Activated CD4-positive, alpha-beta T cell treated with anti-CD3 and anti-CD28 coated beads, Interleukin-2, Interleukin-4, amounts not matched to agents 100 ng/mL and 50 ng/mL, durations not matched to agents 16 hours and 8 hours (primary cell): Measurements from ENCODE around the gene PHACTR3.
"Not testable (repeated sequence)": the region's sequence is repeated elsewhere in the genome, so short reads cannot be mapped to it uniquely, and the experiment has no call there.

Experiments used
- DNase-seq: peaks from one replicate; pipeline ENCODE4 v3.0.0-alpha.2; 2020; ENCODE audit warnings: low spot score

The PHACTR3 gene

DNA sequence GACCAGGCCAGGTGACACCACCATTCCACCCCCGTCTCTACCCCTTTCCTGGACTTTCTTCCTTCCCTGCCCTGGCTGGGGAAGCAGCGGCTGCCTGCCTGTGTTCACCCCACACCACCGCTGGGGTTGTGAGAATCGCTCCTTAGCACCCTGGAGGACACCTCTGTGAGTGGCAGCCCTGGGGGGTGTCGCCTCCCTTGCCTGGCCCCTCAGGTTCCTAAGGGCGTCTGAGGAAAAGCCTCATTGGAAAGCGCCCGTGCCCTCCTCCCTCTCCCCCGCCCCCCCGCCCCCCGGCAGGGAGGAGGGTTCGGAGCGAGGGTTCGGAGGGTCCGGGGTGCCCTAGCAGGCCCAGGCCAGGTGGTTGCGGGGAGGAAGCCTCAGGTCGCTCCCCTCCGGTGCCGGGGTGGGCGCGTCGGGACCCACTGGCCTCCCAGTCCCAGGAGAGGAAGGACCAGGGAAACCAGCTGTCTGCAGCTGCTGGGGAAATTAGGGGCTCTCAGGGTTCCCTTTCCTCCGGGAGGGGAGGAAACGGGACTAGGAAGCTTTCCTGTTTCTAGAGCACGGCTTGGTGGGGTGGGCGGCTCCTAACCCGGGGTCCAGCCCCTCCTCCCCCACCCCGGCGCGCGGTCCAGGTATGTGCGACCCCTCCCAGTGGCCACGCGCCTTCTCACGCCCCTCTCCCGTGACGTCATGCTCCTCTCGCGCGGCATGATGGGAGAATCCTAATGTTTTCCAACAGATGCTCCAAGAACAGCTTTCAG is at the start of gene PHACTR3:
PHACTR3 (plus strand) TSS at position 760 of the 761 bp plus-strand sequence. CDS start 475 bp downstream, outside the sequence.
- DNase-seq = no peak

DNA sequence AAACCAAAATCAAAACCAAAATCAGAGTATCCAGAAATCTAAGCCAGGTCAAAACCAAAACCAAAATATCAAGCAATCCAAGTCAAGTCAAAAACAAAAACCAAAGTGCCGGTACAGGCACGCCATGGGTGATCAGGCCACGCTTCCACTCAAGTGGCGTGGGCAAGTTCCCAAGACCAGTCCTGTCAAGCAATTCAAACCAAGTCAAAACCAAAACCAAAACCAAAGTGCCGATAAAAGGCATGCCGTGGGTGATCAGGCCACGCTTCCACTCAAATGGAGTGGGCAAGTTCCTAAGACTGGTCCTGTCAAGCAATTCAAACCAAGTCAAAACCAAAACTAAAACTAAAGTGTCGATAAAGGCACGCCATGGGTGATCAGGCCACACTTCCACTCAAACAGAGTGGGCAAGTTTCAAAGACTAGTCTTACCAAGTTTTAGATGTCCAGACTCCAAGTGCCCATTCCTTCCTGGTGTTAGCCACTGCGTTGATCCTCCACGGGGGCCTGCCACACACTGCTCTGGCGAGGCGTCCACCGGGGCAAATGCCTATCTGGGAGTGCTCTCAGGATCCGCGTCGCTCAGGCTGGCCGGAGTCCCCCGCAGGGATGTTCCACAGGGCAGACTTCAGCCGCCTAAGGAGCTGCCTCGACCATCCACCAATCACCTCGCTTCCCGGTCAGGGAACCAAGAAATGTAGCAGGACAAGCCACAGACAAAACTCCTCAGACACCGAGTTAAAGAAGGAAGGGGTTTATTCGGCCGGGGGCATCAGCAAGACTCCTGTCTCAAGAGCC is 46.4 kb upstream of the PHACTR3 start:
- not testable (repeated sequence) for DNase-seq

DNA sequence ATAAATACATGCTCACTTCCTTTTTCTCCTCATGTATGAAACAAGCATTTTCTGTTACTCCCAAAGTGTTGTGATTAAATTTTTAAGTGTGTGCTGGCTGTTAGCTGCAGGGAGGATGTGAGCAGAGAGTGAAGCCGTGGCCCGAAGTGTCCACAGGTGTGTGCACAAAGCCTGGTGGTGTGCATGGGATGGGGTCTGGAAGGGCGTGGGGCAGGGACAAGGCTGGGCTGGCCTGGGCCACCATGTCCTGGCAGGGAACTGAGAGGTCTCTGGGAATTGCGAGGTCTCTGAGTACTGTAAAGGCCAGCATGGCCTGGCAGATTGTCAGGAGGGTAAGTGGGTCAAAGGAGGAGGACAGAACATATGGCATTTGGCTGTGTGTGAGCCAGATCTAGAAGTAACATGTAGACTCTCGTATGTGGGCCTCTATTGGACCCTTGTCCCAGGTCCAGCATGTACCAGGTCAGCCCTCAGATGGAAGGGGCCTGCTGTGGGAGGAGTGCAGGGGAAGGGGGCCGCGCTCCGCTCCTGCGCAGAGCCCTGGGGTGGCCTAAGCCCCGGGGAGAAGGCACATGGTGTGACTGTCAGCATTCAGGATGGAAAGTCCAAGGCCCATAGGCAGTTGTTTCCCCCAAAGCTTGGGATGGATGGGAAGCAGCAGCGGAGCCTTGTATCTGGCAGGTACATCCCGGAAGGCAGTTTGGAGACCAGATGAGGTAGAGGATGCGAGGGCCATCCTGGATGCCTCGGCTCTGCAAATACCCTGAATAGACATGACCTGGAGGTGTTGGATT is 45.1 kb upstream of the PHACTR3 start:
- DNase-seq = no peak

DNA sequence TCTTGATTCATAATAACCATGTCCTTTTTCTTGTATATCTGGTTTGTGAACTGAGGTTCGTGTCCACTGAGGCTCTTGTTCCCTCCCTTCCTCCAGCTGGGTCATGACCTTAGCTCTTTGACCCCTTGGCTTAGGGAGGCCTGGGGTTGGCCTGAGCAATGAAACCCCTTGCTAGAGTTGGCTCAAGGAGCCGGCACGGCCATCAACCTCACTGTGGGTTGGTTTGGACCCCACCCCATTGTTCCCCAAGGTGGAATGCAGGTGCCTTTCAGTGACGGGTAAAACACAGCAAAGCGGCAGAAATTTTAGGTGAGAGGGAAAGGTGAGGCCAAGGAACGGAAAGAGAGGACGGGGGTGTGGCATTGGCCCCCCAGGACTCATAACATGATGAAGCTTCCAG is 44.5 kb upstream of the PHACTR3 start:
- no peak for DNase-seq

DNA sequence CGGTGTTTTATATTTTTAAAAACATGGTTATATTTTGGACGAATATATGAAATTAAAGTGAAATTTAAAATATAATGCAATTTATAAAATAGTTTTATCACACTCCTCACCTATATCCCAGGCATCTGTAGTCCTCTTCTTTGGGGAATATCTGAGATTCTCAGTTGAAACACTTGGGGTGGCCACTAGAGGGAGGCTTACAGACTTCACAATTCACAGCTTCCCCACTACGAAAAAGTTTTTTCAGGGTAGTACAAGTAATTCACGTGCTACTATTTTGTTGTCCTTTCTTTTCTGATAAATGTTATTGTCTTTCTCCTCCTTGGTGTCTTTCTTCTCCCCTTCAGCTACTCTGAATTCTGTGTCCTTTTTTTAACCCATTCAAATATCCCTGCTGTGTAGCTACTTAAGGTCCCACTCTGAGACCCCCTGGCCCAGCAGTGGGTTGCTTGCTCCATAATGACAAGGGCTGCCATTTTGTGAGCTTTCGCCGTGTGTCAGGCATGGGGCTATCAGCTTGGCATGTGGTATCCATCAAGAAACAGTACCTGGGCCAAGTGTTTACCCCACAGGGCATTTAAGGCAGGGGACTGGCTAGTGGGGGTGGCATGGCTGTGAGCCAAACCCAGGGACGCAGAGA is 43.6 kb upstream of the PHACTR3 start:
- DNase-seq = no peak

DNA sequence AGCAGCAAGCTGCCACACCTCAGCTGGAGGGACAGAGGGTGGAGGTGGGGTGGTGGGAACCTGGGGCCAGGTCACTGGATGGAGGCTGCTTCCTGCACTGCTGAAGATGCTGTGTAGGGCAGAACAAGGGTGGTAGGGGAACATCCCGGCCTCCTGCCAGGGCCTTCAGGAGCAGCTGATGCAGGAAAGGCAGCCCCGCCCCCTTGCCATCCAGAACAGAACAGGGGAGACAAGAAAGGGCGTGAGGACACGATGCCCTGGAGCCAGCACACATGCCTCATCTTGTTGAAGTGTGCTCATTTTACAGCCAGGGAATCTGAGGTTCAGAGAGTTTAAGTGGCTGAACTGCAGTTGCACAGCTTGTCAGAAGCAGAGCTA is 43.1 kb upstream of the PHACTR3 start:
- no peak for DNase-seq

DNA sequence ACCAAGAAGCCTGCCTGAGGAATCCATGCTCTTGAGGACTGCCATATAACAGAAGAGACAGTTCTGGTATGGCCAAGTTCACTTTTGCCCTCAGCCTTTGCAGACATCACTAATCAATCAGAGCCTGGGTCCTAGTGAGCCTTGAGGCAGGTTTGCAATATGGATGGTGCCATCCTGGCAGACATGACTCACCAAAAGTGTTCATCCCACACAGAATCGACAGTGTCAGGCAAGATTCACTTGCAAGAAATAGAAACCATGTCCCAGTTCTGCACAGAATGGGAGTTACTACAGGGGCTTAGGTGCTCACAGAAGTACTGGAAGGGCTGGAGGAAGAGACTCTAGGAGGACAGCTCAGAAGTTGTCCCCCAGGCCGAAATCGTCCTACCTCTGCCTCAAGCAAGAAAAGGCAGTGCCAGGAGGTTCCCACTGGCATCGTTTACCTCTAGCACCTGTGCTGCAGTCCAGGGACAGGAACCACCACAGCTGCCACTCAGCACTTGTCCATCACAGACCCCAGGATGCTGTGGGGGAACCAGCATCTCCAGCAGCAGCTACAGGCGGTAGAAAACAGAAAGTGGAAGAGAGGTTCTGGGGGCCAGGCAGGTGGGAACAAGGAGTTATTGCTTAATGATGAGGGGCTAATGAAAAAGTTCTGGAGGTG is 42.6 kb upstream of the PHACTR3 start:
- no peak for DNase-seq

DNA sequence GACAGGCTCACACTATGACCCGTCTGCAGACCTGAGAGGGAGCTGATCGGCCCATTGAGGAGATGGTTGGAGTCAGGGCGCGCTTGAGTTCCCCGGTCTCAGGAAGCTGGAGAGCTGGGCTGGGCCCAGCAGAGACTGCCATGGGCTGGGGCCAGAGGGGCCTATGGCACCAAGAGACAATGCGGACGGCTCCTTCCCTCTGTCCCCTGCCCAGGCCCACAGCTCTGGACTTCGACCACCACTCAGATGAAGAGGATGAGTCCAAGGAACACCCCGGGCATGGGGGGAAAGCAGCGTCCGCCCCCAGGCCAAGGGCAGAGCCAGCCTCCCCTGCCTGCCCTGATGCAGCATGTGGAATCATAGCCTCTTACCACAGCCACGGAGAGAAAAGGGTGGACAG is 40.2 kb upstream of the PHACTR3 start:
- DNase-seq = no peak

DNA sequence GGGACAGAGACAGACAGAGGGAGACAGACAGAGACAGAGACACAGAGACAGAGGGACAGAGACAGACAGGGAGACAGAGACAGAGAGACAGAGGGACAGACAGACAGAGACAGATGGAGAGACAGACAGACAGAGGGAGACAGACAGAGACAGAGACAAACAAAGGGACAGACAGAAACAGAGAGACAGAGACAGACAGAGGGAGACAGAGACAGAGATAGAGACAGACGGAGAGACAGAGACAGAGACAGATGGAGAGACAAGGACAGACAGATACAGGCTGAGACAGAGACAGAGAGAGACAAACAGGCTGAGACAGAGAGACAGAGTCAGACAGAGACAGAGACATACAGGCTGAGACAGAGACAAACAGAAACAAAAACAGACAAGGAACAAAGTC is 39.4 kb upstream of the PHACTR3 start:
- DNase-seq = no peak

DNA sequence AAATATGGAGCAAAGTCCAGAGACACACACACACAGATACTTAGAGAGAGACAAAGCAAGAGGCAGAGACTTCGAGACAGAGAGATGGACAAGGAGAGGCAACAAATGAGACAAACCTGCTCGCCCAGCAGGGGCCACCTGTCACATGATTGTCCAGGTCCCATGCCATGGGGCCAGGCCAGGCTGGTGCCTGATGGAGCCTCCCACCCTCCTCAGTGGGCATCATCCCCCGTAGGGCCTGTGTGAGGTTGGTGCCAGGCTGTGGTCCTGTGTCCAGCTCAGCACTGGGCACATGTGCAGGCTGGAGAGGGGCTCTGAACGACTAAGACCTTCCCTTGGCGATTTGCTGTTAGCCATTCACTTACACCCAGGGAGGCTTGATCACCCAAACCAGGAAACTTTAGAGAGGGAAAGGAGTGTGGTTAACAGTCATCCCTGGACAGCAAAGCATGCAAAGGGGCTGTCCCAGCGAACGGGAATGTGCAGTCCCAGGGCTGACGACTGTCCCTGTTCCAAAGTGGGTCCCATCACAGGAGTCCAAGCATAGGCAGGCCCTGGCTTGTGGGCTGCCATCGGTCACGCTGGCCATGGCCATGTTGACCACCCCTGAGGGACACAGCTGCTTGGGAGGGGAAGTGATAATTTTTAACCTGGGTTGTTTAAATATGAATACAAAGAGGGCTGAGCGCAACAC is 38.4 kb upstream of the PHACTR3 start:
- no peak for DNase-seq

DNA sequence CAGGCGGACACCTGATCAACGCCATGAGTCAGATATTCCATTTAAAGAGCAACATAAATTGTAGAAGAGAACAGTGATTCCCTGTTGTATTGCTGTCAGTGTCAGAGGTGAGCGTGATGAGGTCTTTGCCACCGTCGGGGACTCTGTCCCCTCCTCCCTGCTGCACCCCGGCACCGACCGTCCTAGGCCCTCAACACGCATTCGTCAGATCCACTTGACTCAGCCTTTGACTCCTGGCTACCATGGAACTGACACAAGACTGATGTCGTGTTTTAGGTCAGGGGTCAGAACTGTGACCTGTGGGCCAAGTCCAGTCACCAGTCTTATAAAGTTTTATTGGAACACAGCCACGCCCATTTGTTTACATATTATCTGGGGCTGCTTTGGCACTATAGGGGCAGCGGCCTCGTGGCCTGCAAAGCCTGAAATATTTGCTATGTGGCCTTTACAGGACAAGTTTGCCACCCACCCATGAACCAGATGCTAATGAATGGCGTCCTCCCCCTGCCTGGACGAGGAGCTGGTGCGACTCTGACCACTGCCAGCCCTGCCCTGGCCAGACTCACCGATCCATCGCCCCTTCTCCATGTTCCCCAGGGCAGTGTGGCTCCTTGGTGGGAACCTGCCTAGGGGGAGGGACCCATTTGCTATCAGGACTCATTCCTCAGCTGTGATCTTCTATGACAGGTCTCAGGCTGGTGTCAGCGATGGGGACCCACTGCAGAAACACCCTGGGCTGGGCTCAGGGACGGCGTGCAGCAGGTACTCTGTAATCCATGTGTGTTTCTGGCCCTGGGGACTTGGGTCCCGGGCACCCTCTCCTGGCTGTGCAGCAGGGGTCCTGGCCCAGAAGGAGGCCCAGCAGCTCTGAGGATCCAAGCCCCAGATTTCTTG is 37.5 kb upstream of the PHACTR3 start:
- no peak for DNase-seq

DNA sequence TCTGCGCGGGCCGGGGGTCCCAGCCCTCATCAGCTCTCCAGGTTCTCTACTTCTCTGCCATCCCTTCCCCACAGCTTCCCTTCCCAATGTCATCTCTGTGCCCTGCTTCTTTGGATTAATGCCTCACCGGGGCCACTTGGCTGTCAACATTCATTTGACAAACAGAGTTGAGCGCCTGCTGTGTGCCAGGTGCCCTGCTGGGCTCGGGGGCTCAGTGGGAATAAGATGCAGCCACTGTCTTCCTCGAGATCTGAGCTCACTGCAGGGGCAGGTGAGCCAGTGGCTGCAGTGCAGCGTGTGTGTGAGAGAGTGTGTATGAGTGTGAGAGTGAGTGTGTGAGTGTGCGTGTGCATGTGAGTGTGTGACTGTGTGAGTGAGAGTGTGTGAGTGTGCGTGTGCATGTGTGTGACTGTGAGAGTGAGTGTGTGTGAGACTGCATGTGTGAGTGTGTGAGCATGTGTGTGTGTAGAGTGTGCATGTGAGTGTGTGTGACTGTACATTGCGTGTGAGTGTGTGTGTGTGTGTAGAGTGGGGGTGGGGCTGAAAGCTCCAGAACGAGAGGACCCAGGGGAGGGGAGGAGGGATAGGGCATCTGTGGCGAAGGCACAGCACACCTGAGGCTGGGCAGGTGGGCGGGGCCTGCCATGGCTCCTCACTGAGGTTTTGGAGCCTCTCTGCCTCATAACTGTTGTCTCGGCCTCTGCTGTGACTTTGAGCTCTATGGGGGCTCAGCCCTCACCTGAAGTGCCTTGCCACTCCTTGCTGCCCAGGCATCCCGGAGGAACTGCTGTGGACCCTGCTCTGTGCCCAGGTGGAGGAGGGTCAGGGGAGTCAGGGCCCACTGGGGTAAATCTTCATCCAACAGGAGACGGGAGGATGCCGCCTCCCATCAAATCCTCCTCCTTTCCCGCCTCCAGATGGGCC is 36.5 kb upstream of the PHACTR3 start:
- DNase-seq = no peak

DNA sequence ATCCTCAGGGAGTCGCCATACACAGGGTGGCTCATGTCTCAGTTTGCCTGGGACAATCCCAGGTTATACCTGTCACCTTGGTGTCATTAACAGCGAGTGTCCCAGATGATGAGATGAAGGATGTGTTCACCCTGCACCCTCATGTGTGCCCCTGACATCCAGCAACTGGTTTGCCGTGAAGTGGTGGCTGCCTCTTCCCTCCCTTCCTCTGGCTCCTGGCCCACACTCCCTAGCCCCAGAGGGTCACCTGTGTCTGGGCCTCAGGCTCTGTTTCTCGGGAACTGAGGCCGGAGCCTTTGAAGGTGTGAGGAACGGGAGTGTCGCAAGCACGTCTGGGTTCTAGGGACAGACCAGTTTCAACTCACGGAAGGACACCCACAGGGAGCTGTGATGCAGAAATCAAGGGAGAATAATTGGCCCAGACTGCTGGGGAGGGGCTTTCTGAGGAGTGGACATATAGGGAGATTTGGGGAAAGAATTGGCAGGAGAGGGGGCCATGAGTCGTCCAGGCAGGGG is 35.8 kb upstream of the PHACTR3 start:
- no peak for DNase-seq

DNA sequence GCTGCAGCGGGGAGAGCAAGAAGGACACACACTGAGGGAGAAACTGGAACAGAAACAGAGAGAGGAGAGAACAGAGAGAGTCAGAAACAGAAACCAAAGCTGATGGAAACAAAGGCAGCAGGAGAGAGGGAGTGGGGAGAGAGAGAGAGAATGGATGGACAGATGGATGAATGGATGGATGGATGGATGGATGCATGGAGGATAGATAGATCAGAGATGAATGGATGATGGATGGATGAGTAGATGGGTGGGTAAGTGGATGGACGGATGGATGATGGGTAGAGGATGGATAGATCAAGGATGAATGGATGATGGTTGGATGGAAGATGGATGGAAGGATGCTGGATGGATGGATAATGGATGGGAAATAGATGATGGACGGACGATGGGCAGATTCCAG is 35.0 kb upstream of the PHACTR3 start:
- no peak for DNase-seq

DNA sequence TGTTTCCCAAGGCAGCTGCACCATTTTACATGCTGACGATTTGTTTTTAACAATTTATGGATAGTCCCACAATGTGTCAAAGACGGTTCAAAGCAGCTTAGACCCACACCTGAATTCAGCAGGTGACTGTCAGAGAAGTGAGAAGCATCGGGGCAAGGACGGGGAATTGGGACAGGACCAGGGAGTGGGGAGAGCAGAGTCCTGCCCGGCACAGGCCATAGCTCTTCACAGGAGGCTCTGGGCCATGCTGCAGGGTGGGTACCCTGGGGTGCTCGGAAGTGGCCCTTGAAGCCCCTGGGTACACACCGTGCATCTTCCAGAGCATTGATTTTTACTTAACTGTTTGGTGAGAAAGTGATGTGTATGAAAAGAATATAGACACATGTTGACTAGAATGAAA is 33.2 kb upstream of the PHACTR3 start:
- DNase-seq = no peak

DNA sequence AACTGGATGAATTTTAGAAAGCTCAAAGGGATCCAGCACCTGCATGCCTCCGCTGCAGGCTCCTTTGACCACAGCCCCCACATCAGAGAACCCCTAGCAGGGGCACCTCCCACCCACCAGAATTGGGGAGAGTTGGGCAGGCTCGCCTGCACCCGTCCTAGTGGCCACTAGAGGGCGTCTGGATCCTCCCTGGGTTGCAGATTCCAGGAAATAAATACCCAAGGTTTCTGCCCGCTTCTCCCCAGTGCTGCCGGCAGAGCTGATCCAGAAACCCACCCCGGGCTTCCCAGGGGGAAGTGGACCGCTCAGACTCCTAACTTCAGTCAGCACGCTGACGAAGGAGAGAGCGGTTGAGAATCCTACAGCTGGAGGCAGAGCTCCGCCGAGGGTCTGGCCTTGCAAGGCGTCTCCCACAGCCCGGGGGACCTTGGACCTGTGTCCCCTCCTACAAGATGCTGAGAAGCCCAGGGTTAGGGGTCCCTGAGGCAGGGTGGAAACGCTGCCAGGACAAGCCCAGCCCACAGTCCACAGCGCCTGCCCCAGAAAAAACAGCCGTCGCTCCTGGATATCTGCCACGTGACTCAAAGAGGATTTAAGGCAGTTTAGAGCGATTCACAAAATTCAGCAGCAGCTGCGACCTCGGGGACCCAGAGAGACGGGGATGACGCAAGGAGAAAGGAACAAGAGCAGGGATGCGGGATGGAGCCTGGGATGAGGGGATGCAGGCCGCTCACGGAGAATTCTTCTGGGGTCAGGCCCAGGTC is 32.6 kb upstream of the PHACTR3 start:
- peak; percentile 62 for DNase-seq

DNA sequence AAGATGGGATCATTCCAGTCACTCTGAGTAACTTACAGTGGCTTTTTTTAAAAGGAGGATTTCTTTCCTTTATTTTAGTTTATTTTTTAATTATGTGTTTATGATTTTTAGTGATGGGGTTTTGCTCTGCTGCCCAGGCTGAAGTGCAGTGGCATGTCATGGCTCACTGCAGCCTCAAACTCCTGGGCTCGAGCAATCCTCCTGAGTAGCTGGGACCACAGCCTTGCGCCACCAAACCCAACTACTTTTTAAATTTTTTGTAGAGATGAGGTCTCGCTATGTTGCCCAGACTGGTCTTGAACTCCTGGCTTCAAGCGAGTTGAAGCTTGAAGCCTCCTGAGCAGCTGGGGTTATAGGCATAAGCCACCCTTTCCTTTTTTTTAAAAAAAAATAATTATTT is 31.8 kb upstream of the PHACTR3 start:
- DNase-seq = no peak

DNA sequence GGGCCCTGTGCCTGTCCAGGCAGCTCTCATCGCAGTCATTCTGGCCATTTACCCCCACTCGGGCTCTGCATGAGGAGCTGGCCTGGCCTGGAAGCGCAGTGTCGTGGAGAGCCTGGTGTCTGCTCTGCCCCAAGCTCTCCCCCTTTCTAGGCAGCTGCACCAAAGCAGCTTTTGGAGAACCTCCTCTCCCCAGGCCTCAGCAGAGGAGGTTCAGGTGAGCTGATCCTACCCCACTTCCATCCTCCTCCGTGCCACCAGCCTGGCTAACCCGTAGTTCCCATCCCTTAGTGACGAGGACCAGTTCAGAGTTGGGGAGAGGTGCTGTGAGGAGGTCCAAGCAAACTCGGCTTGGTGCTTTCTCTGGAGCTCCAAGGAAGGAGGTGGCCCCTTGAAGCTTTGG is 30.5 kb upstream of the PHACTR3 start:
- DNase-seq = no peak
